Activated CD4-positive, alpha-beta memory T cell treated with anti-CD3 and anti-CD28 coated beads, Interleukin-2, amount 10 ng/mL, durations not matched to agents 7 days and 5 days (primary cell): ENCODE data around the gene SLBP. TPM values are rescaled to one million over a fixed set of nuclear protein-coding genes. Genes with fewer than 3 reads are reported as not detected.
A peak's percentile ranks its signal among the peaks of the same experiment; 100 is the strongest.

Source experiments
- CTCF ChIA-PET: fragments of 350-600 bp; sonication (Branson Sonifier 250); formaldehyde crosslinking; loops from one replicate; lab custom pipeline; 2021; ENCODE audit warnings: antibody characterized with exemption, inconsistent platforms; lab: Charles Lee
- POLR2A ChIA-PET: fragments of 350-600 bp; sonication (Branson Sonifier 250); formaldehyde crosslinking; loops from one replicate; lab custom pipeline; 2021; ENCODE audit warnings: antibody characterized with exemption; lab: Charles Lee
- DNase-seq: peaks from one replicate; pipeline ENCODE4 v3.0.0-alpha.2; 2020
- H3K27ac Mint-ChIP-seq: one replicate; pipeline ENCODE4 v1.8.0; 2021; ENCODE audit warnings: mild to moderate bottlenecking, mixed read lengths
- H3K27me3 Mint-ChIP-seq: one replicate; pipeline ENCODE4 v1.8.0; 2021; ENCODE audit warnings: mixed read lengths
- H3K36me3 Mint-ChIP-seq: one replicate; pipeline ENCODE4 v1.8.0; 2021; ENCODE audit warnings: low read depth, mixed read lengths
- H3K4me1 Mint-ChIP-seq: one replicate; pipeline ENCODE4 v1.8.0; 2021; ENCODE audit warnings: mixed read lengths
- H3K4me3 Mint-ChIP-seq: one replicate; pipeline ENCODE4 v1.8.0; 2021; ENCODE audit warnings: mild to moderate bottlenecking, mixed read lengths
- H3K9me3 Mint-ChIP-seq: one replicate; pipeline ENCODE4 v1.8.0; 2021; ENCODE audit warnings: mixed read lengths
- total RNA-seq, 2 experiments: library from RNA; stranded (reverse); gene quantifications; one replicate each; pipeline ENCODE4 v1.2.3, GENCODE V29; 2021

The SLBP gene
- total RNA-seq, 2 experiments from 2014 or later, result 105 to 107 TPM

- H3K36me3 Mint-ChIP-seq, result no peaks in the 10 kb centered on the region
- ChIA-PET CTCF (no interaction called here), POLR2A (interaction anchor here (1.2 kb wide), 1 partner anchor 24 kb away, joined by 3 read pairs; no protein-coding TSS in a partner anchor)
- no peak overlapping the region for H3K27ac Mint-ChIP-seq
- H3K9me3 Mint-ChIP-seq, result no peaks in the 10 kb centered on the region
- H3K4me1 Mint-ChIP-seq, result peaks cover 9% of the 10 kb centered on the region
- H3K4me3 Mint-ChIP-seq, result no peak overlapping the region
- no peak for DNase-seq
- H3K27me3 Mint-ChIP-seq, result no peaks in the 10 kb centered on the region
Observed at GRCh38 chr4:1753697-1754311, 41.7 kb upstream of the SLBP start.

- H3K4me1 Mint-ChIP-seq, result peaks cover 9% of the 10 kb centered on the region
- no peak overlapping the region for H3K4me3 Mint-ChIP-seq
- no peaks in the 10 kb centered on the region for H3K9me3 Mint-ChIP-seq
- DNase-seq, result no peak
- CTCF ChIA-PET, result no interaction called here
- H3K27me3 Mint-ChIP-seq, result no peaks in the 10 kb centered on the region
- no peaks in the 10 kb centered on the region for H3K36me3 Mint-ChIP-seq
- POLR2A ChIA-PET, result interaction anchor here (1.2 kb wide), 1 partner anchor 24 kb away, joined by 3 read pairs; no protein-coding TSS in a partner anchor
- no peak overlapping the region for H3K27ac Mint-ChIP-seq
Observed at GRCh38 chr4:1753294-1753696, 41.2 kb upstream of the SLBP start.

GRCh38 chr4:1752284-1753041 lies 40.3 kb upstream of the SLBP start:
- Mint-ChIP-seq H3K4me3 (no peak overlapping the region), H3K27me3 (no peaks in the 10 kb centered on the region), H3K27ac (no peak overlapping the region), H3K9me3 (no peaks in the 10 kb centered on the region), H3K36me3 (no peaks in the 10 kb centered on the region), H3K4me1 (peaks cover 9% of the 10 kb centered on the region)
- peak; percentile 56 for DNase-seq
- ChIA-PET POLR2A (interaction anchor here (0.9 to 1.4 kb wide), 3 partner anchors 8 to 22 kb away, joined by 3 to 4 read pairs (median 3); no protein-coding TSS in a partner anchor), CTCF (interaction anchor here (1.0 to 2.2 kb wide), 2 partner anchors 56 to 147 kb away, joined by 3 to 6 read pairs; no protein-coding TSS in a partner anchor)

- Mint-ChIP-seq H3K4me1 (peaks cover 9% of the 10 kb centered on the region), H3K4me3 (no peak overlapping the region), H3K27me3 (no peaks in the 10 kb centered on the region), H3K27ac (no peak overlapping the region), H3K9me3 (no peaks in the 10 kb centered on the region), H3K36me3 (no peaks in the 10 kb centered on the region)
- ChIA-PET POLR2A (interaction anchor here (0.9 to 1.4 kb wide), 3 partner anchors 7 to 21 kb away, joined by 3 to 4 read pairs (median 3); no protein-coding TSS in a partner anchor), CTCF (interaction anchor here (1.0 to 2.2 kb wide), 2 partner anchors 57 to 148 kb away, joined by 3 to 6 read pairs; no protein-coding TSS in a partner anchor)
- DNase-seq, result no peak
Observed at GRCh38 chr4:1751919-1752283, 39.8 kb upstream of the SLBP start.

- H3K9me3 Mint-ChIP-seq, result no peaks in the 10 kb centered on the region
- H3K4me1 Mint-ChIP-seq, result peaks cover 9% of the 10 kb centered on the region
Observed at GRCh38 chr4:1751155-1751918, 39.2 kb upstream of the SLBP start.

GRCh38 chr4:1750381-1751154 lies 38.4 kb upstream of the SLBP start:
- Mint-ChIP-seq H3K4me3 (no peak overlapping the region), H3K36me3 (no peaks in the 10 kb centered on the region), H3K9me3 (no peaks in the 10 kb centered on the region), H3K4me1 (peaks cover 9% of the 10 kb centered on the region), H3K27me3 (no peaks in the 10 kb centered on the region), H3K27ac (no peak overlapping the region)
- no peak for DNase-seq
- ChIA-PET POLR2A (no interaction called here), CTCF (interaction anchor here (2.2 kb wide), 1 partner anchor 149 kb away, joined by 6 read pairs; no protein-coding TSS in a partner anchor)

More at GRCh38 chr4:1751155-1751918, 39.2 kb upstream of the SLBP start:
- H3K27me3 Mint-ChIP-seq, result no peaks in the 10 kb centered on the region
- POLR2A ChIA-PET, result interaction anchor here (0.9 to 1.4 kb wide), 3 partner anchors 7 to 21 kb away, joined by 3 to 4 read pairs (median 3); no protein-coding TSS in a partner anchor
- H3K36me3 Mint-ChIP-seq, result no peaks in the 10 kb centered on the region
- H3K4me3 Mint-ChIP-seq, result no peak overlapping the region
- CTCF ChIA-PET, result interaction anchor here (1.0 to 2.2 kb wide), 2 partner anchors 57 to 148 kb away, joined by 3 to 6 read pairs; no protein-coding TSS in a partner anchor
- no peak overlapping the region for H3K27ac Mint-ChIP-seq
- DNase-seq, result no peak

GRCh38 chr4:1749826-1750225 lies 37.7 kb upstream of the SLBP start:
- CTCF ChIA-PET, result no interaction called here
- Mint-ChIP-seq H3K4me3 (no peak overlapping the region), H3K27me3 (no peaks in the 10 kb centered on the region), H3K27ac (no peak overlapping the region), H3K4me1 (peaks cover 9% of the 10 kb centered on the region), H3K36me3 (peaks cover 6% of the 10 kb centered on the region), H3K9me3 (no peaks in the 10 kb centered on the region)
- POLR2A ChIA-PET, result no interaction called here
- no peak for DNase-seq

- no peak overlapping the region for H3K27ac Mint-ChIP-seq
- ChIA-PET CTCF (no interaction called here), POLR2A (no interaction called here)
- no peaks in the 10 kb centered on the region for H3K27me3 Mint-ChIP-seq
- H3K9me3 Mint-ChIP-seq, result no peaks in the 10 kb centered on the region
- H3K4me3 Mint-ChIP-seq, result no peak overlapping the region
- peaks cover 9% of the 10 kb centered on the region for H3K36me3 Mint-ChIP-seq
- H3K4me1 Mint-ChIP-seq, result peaks cover 9% of the 10 kb centered on the region
- no peak for DNase-seq
Observed at GRCh38 chr4:1749370-1749769, 37.3 kb upstream of the SLBP start.

GRCh38 chr4:1748465-1748995 lies 36.4 kb upstream of the SLBP start:
- POLR2A ChIA-PET, result interaction anchor here (0.5 to 1.2 kb wide), 6 partner anchors 11 to 141 kb away, joined by 3 to 4 read pairs (median 3); no protein-coding TSS in a partner anchor
- Mint-ChIP-seq H3K9me3 (no peaks in the 10 kb centered on the region), H3K4me3 (no peak overlapping the region), H3K27me3 (no peaks in the 10 kb centered on the region), H3K27ac (no peak overlapping the region), H3K4me1 (peaks cover 9% of the 10 kb centered on the region), H3K36me3 (peaks cover 15% of the 10 kb centered on the region)
- CTCF ChIA-PET, result interaction anchor here (0.6 to 2.6 kb wide), 16 partner anchors 11 to 453 kb away, joined by 3 to 34 read pairs (median 4); partner anchors contain the start of gene NELFA
- peak; percentile 85 for DNase-seq

- no peak overlapping the region for H3K4me3 Mint-ChIP-seq
- DNase-seq, result no peak
- CTCF ChIA-PET, result interaction anchor here (1.0 to 2.6 kb wide), 12 partner anchors 10 to 261 kb away, joined by 3 to 34 read pairs (median 4); partner anchors contain the start of genes NELFA, TACC3 and TMEM129
- H3K27me3 Mint-ChIP-seq, result no peaks in the 10 kb centered on the region
- POLR2A ChIA-PET, result interaction anchor here (1.0 to 1.5 kb wide), 3 partner anchors 17 to 35 kb away, joined by 3 to 4 read pairs (median 3); no protein-coding TSS in a partner anchor
- peaks cover 3% of the 10 kb centered on the region for H3K4me1 Mint-ChIP-seq
- peaks cover 23% of the 10 kb centered on the region for H3K36me3 Mint-ChIP-seq
- H3K9me3 Mint-ChIP-seq, result no peaks in the 10 kb centered on the region
- H3K27ac Mint-ChIP-seq, result no peak overlapping the region
Observed at GRCh38 chr4:1747603-1747967, 35.5 kb upstream of the SLBP start.

- POLR2A ChIA-PET, result interaction anchor here (1.0 to 1.5 kb wide), 3 partner anchors 17 to 34 kb away, joined by 3 to 4 read pairs (median 3); no protein-coding TSS in a partner anchor
- DNase-seq, result no peak
- CTCF ChIA-PET, result interaction anchor here (1.0 to 2.6 kb wide), 9 partner anchors 9 to 160 kb away, joined by 3 to 34 read pairs (median 6); partner anchors contain the start of genes TACC3 and TMEM129
- Mint-ChIP-seq H3K9me3 (no peaks in the 10 kb centered on the region), H3K27ac (no peak overlapping the region), H3K36me3 (peaks cover 26% of the 10 kb centered on the region), H3K4me1 (no peaks in the 10 kb centered on the region), H3K27me3 (no peaks in the 10 kb centered on the region), H3K4me3 (no peak overlapping the region)
Observed at GRCh38 chr4:1746919-1747602, 34.9 kb upstream of the SLBP start.
